HG02642 (cell line): ENCODE results near the gene IL17F.

Source experiments
- ATAC-seq: cut with Tn5 transposase; IDR thresholded peaks from one replicate; pipeline ENCODE4 v1.9.1; 2021; ENCODE audit warnings: mild to moderate bottlenecking; ENCODE audit not compliant: unreplicated experiment, poor library complexity

IL17F gene

GRCh38 chr6:52195886-52196285 is 48.4 kb downstream of the IL17F start:
- no peak for ATAC-seq

GRCh38 chr6:52191824-52192223 is 52.5 kb downstream of the IL17F start:
- ATAC-seq = no peak

- ATAC-seq = peak; percentile 36
These were observed 53.9 kb downstream of the IL17F start for GRCh38 chr6:52190409-52190808.

- ATAC-seq = no peak
These were observed 54.3 kb downstream of the IL17F start for GRCh38 chr6:52189974-52190373.

- no peak for ATAC-seq
These were observed 57.2 kb downstream of the IL17F start for GRCh38 chr6:52187098-52187497.
